Esophagus muscularis mucosa (tissue), 3 donors: ENCODE data around the gene MRPS23.

Source experiments
- POLR2A ChIP-seq: fragments of 450-650 bp; IDR thresholded peaks from one replicate; pipeline ENCODE4 v1.6.1; 2017; ENCODE audit warnings: antibody characterized with exemption, moderate library complexity, mild to moderate bottlenecking, low read depth
- POLR2AphosphoS5 ChIP-seq, 2 donors: sonication (generic); formaldehyde crosslinking; IDR thresholded peaks; one replicate each; pipeline ENCODE4 v1.6.1; 2017; ENCODE audit warnings: antibody characterized with exemption in 2 of 2
- TF ChIP-seq, protein P1 (sequence below), 3 experiments: fragments of 200-600 bp in 2 of 3; fragments of 450-650 bp in 1 of 3; sonication (generic) in 2 of 3; IDR thresholded peaks; one replicate each; pipeline ENCODE4 v1.5.1; 2017 to 2019; ENCODE audit warnings: antibody characterized with exemption in 3 of 3, mild to moderate bottlenecking in 2 of 3, moderate library complexity in 1 of 3

GRCh38 chr17:57803021-57803420, 46.8 kb downstream of the MRPS23 start:
- TF ChIP-seq, protein P1, sequence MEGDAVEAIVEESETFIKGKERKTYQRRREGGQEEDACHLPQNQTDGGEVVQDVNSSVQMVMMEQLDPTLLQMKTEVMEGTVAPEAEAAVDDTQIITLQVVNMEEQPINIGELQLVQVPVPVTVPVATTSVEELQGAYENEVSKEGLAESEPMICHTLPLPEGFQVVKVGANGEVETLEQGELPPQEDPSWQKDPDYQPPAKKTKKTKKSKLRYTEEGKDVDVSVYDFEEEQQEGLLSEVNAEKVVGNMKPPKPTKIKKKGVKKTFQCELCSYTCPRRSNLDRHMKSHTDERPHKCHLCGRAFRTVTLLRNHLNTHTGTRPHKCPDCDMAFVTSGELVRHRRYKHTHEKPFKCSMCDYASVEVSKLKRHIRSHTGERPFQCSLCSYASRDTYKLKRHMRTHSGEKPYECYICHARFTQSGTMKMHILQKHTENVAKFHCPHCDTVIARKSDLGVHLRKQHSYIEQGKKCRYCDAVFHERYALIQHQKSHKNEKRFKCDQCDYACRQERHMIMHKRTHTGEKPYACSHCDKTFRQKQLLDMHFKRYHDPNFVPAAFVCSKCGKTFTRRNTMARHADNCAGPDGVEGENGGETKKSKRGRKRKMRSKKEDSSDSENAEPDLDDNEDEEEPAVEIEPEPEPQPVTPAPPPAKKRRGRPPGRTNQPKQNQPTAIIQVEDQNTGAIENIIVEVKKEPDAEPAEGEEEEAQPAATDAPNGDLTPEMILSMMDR (IDR thresholded peaks at IDR 0.05) = no peak
- TF ChIP-seq POLR2AphosphoS5 (IDR thresholded peaks at IDR 0.05) (no peak), POLR2A (no peak)
